Measurements from ENCODE around the gene GPC6.

The GPC6 gene

DNA sequence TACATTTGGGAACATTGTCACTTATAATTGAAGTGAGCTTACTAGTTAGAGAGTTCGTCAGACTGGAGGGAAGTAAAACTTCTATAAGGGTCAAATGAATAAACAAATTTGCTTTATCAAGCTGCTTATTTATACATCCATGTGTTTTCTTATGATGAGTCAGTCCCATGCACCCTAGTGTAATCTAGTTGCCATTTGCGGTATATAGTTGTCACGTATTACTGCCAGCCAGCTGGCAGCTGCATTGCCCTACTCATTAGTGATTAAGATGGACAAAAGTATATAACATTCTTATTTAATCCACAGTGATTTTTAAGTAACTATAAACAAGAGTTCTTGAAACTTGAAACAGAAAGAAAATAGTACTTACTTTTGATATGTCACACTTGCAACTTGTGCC is 182.4 kb downstream of the GPC6 start:
- Histone ChIP-seq H3K9me3 (ENCODE audit: control insufficient read depth, low read length) (no peaks in the 10 kb centered on the region), H3K27ac (ENCODE audit: low read depth, low read length, severe bottlenecking) (no peak overlapping the region), H3K4me1 (ENCODE audit: control insufficient read depth, insufficient read depth, low read length, poor library complexity, severe bottlenecking) (no peaks in the 10 kb centered on the region), H3K36me3 (ENCODE audit: control insufficient read depth, insufficient read depth, low read length) (no peaks in the 10 kb centered on the region), H3K4me3 (ENCODE audit: extremely low read depth, insufficient read depth, low read length, poor library complexity, severe bottlenecking) (no peak overlapping the region)
- WGBS, 2 experiments (ENCODE audit: insufficient coverage in 2 of 2) = 100% methylated on average over 1 of the region's 3 CpGs; no CpG with 5 or more reads in 1 of the 2 experiments

DNA sequence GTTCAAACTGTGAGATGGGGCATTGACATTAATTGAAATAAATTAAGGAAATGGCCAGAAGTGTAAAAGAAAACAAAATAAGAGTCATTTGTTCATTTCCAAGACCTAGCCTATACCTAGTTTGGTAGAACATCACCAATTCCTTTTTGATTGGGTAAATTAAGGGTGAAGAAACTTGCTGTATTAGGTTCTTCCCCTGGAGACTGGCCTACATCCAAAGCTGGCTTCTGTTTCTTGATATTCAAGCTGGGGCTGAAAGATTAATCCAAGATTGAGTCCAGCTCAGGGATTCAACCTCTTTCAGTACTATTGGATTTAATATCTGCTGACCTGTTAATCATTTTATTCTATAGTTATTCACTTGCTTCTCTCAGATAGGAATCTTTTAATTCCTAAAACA is 183.2 kb downstream of the GPC6 start:
- no peak overlapping the region for H3K4me3 ChIP-seq (ENCODE audit: extremely low read depth, insufficient read depth, low read length, poor library complexity, severe bottlenecking)
- H3K4me1 ChIP-seq (ENCODE audit: control insufficient read depth, insufficient read depth, low read length, poor library complexity, severe bottlenecking) = no peaks in the 10 kb centered on the region
- no peaks in the 10 kb centered on the region for H3K9me3 ChIP-seq (ENCODE audit: control insufficient read depth, low read length)
- H3K27ac ChIP-seq (ENCODE audit: low read depth, low read length, severe bottlenecking) = no peak overlapping the region
- no peaks in the 10 kb centered on the region for H3K36me3 ChIP-seq (ENCODE audit: control insufficient read depth, insufficient read depth, low read length)

DNA sequence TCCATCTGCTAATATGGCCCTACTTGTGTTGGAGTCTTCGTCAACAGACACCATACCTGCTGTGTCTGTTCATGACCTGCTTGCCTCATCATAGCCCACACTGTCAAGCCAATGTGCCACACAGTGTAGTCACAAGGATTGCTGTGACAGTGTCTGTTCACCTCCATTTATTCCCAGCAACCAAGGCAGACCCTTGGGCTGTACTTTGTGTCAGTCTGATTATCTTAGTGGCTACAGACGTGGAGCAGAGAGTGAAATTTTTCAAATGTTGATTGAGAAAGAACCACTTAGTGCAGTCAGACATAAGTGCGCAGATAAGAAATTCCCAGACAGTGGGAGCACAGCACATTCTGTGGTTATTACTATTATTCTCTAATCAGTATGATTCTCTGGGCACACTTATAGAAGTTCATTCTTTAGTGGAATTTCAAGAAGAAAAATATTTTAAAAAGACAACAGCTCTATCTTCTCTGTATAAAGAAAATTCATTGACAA is 184.6 kb downstream of the GPC6 start:
- Histone ChIP-seq H3K36me3 (ENCODE audit: control insufficient read depth, insufficient read depth, low read length) (no peaks in the 10 kb centered on the region), H3K9me3 (ENCODE audit: control insufficient read depth, low read length) (no peaks in the 10 kb centered on the region), H3K27ac (ENCODE audit: low read depth, low read length, severe bottlenecking) (no peak overlapping the region), H3K4me1 (ENCODE audit: control insufficient read depth, insufficient read depth, low read length, poor library complexity, severe bottlenecking) (no peaks in the 10 kb centered on the region), H3K4me3 (ENCODE audit: extremely low read depth, insufficient read depth, low read length, poor library complexity, severe bottlenecking) (no peak overlapping the region)
- 92 to 100% methylated on average over 2 of the region's 3 CpGs for WGBS, 2 experiments (ENCODE audit: insufficient coverage in 2 of 2)

DNA sequence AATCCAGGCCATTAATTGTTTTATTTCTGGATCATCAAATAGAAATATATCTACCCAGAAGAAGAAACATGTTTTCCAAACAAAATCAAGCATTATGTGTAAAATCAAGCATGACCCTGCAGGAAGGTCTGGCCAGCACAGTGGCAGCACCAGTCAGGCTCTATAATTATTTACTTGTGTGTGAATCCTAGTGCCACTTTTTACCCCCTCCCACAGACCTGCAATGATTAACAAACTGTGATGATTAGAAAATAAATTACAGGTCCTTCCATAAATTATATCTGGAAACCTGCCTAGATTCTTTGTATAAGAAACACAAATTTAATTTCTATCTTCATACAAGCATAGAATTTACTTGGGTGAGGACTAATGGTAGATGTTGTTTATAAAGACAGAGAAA is 186.1 kb downstream of the GPC6 start:
- Histone ChIP-seq H3K4me3 (ENCODE audit: extremely low read depth, insufficient read depth, low read length, poor library complexity, severe bottlenecking) (no peak overlapping the region), H3K36me3 (ENCODE audit: control insufficient read depth, insufficient read depth, low read length) (no peaks in the 10 kb centered on the region), H3K27ac (ENCODE audit: low read depth, low read length, severe bottlenecking) (no peak overlapping the region), H3K9me3 (ENCODE audit: control insufficient read depth, low read length) (no peaks in the 10 kb centered on the region), H3K4me1 (ENCODE audit: control insufficient read depth, insufficient read depth, low read length, poor library complexity, severe bottlenecking) (no peaks in the 10 kb centered on the region)

DNA sequence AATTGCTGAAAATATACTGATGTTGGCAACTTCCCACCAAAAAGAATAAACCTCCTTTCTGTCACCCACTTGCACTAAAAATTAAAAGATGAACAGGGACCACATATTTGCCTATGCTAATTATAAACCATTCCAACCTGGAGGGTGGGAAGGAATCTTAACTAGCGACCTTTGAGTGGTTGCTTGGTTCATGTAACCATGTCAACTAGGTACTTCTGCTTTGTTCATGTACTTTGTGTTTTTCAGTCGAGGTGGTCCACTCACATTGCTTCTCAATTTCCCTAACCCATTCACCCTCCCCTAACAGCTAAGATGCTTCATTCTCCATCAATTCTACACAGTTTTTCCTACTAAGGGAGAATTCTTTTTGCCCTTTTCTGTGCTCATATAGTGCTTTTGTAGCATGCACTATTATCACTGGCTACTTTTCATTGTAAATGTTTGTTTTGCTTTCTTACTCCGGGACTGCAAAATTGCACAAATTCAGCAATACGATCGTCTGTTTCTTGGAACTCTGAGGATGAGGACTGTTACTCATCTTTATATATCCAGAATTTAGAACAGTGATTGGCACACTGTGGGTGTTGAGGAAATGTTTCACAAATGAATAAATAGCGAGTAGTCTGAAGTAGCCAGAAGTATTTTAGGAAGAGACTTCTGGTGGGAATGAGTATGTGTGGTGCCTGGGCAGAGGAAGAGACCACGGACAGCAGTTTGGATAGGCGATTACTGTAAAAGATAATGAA is 187.5 kb downstream of the GPC6 start:
- Histone ChIP-seq H3K9me3 (ENCODE audit: control insufficient read depth, low read length) (no peaks in the 10 kb centered on the region), H3K4me3 (ENCODE audit: extremely low read depth, insufficient read depth, low read length, poor library complexity, severe bottlenecking) (no peak overlapping the region), H3K36me3 (ENCODE audit: control insufficient read depth, insufficient read depth, low read length) (no peaks in the 10 kb centered on the region), H3K4me1 (ENCODE audit: control insufficient read depth, insufficient read depth, low read length, poor library complexity, severe bottlenecking) (no peaks in the 10 kb centered on the region), H3K27ac (ENCODE audit: low read depth, low read length, severe bottlenecking) (no peak overlapping the region)
- 78 to 83% methylated on average over 3 to 5 of the region's 8 CpGs for WGBS, 2 experiments (ENCODE audit: insufficient coverage in 2 of 2)

DNA sequence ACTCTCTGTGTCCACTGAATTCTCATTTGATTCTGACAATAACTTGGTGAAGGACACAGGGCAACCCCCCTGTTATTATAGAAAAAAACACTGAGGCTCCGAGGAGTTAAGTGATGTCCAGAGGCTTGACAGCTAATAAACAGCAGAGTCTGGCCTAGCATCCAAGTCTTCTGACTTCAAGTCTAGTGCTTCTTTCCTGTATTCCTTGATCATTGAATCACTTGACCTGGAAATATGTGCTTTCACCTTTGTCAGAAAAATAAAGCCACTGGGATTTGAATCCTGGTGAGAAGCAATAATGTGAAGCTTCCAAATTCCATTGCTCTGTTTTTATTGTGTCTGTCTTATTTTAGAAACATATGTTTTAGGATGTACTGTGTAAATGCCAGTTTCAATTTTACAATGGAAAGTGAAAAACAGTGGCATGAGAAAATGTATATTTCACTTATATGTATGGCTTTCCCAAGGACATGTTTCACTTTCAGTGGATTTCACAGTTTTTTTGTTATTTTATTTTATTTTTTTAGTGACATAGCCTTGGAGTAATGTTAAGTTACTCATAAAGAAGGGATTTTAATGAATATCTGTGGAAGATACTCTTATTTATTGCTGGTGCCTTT is 190.2 kb downstream of the GPC6 start:
- Histone ChIP-seq H3K9me3 (ENCODE audit: control insufficient read depth, low read length) (no peaks in the 10 kb centered on the region), H3K4me1 (ENCODE audit: control insufficient read depth, insufficient read depth, low read length, poor library complexity, severe bottlenecking) (no peaks in the 10 kb centered on the region), H3K27ac (ENCODE audit: low read depth, low read length, severe bottlenecking) (no peak overlapping the region), H3K4me3 (ENCODE audit: extremely low read depth, insufficient read depth, low read length, poor library complexity, severe bottlenecking) (no peak overlapping the region), H3K36me3 (ENCODE audit: control insufficient read depth, insufficient read depth, low read length) (no peaks in the 10 kb centered on the region)
- 87 to 90% methylated on average over 1 of the region's 1 CpG for WGBS, 2 experiments (ENCODE audit: insufficient coverage in 2 of 2)

DNA sequence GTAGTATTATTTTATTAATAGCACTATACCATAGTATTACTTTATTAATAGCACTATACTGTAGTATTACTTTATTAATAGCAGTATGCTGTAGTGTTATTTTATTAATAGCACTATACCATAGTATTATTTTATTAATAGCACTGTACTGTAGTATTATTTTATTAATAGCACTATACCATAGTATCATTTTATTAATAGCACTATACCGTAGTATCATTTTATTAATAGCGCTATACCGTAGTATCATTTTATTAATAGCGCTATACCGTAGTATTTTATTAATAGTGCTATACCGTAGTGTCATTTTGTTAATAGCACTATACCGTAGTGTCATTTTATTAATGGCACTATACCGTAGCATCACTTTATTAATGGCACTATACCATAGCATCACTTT is 191.8 kb downstream of the GPC6 start:
- Histone ChIP-seq H3K4me1 (ENCODE audit: control insufficient read depth, insufficient read depth, low read length, poor library complexity, severe bottlenecking) (no peaks in the 10 kb centered on the region), H3K4me3 (ENCODE audit: extremely low read depth, insufficient read depth, low read length, poor library complexity, severe bottlenecking) (no peak overlapping the region), H3K36me3 (ENCODE audit: control insufficient read depth, insufficient read depth, low read length) (no peaks in the 10 kb centered on the region), H3K9me3 (ENCODE audit: control insufficient read depth, low read length) (no peaks in the 10 kb centered on the region), H3K27ac (ENCODE audit: low read depth, low read length, severe bottlenecking) (no peak overlapping the region)
- WGBS, 2 experiments (ENCODE audit: insufficient coverage in 2 of 2) = no CpG with 5 or more reads among the region's 8 CpGs

DNA sequence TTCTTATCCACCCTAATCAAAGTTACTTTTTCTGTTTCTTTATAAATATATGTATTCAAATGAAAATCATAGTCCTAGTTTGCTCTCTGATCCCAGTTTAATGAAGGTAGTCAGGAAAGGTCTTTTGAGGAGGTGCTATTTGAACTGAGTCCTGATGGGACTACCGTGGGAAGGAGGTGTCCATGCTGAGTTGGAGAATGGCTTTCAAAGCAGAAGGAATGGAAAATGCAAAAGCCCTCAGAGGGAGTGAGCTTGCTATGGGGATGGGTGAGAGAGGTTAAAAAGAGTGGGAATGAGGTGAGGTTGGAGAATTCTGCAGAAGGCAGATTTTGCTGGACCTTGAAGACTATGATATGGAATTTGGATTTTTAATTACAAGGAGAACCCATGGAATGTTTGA is 193.6 kb downstream of the GPC6 start:
- H3K4me3 ChIP-seq (ENCODE audit: extremely low read depth, insufficient read depth, low read length, poor library complexity, severe bottlenecking) = no peak overlapping the region
- 16 to 33% methylated on average over 1 of the region's 1 CpG for WGBS, 2 experiments (ENCODE audit: insufficient coverage in 2 of 2)
- H3K36me3 ChIP-seq (ENCODE audit: control insufficient read depth, insufficient read depth, low read length) = no peaks in the 10 kb centered on the region
- H3K27ac ChIP-seq (ENCODE audit: low read depth, low read length, severe bottlenecking) = no peak overlapping the region
- no peaks in the 10 kb centered on the region for H3K4me1 ChIP-seq (ENCODE audit: control insufficient read depth, insufficient read depth, low read length, poor library complexity, severe bottlenecking)
- no peaks in the 10 kb centered on the region for H3K9me3 ChIP-seq (ENCODE audit: control insufficient read depth, low read length)

DNA sequence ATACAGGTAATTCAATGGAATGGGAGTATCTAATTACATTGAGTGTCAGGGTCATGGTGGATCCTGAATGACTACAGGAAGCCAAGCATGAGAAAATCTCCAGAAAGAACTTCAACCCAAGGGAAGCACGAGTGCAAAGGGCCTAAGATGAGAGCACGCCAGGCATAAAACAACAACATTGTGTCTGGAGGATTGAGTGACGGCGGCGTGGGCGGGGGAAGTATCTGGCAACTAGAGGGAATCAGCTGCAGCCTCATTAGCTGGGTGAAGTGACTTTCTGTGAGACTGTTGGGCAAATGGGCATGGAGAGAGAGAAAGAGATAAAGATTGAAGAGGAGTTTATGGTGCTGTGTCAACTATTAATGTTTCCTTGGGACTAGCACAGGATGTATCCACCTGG is 194.3 kb downstream of the GPC6 start:
- Histone ChIP-seq H3K4me1 (ENCODE audit: control insufficient read depth, insufficient read depth, low read length, poor library complexity, severe bottlenecking) (no peaks in the 10 kb centered on the region), H3K9me3 (ENCODE audit: control insufficient read depth, low read length) (no peaks in the 10 kb centered on the region), H3K27ac (ENCODE audit: low read depth, low read length, severe bottlenecking) (no peak overlapping the region), H3K4me3 (ENCODE audit: extremely low read depth, insufficient read depth, low read length, poor library complexity, severe bottlenecking) (no peak overlapping the region), H3K36me3 (ENCODE audit: control insufficient read depth, insufficient read depth, low read length) (no peaks in the 10 kb centered on the region)
- whole genome bisulfite sequencing, 2 experiments (ENCODE audit: insufficient coverage in 2 of 2) = 89 to 93% methylated on average over 4 to 6 of the region's 6 CpGs

DNA sequence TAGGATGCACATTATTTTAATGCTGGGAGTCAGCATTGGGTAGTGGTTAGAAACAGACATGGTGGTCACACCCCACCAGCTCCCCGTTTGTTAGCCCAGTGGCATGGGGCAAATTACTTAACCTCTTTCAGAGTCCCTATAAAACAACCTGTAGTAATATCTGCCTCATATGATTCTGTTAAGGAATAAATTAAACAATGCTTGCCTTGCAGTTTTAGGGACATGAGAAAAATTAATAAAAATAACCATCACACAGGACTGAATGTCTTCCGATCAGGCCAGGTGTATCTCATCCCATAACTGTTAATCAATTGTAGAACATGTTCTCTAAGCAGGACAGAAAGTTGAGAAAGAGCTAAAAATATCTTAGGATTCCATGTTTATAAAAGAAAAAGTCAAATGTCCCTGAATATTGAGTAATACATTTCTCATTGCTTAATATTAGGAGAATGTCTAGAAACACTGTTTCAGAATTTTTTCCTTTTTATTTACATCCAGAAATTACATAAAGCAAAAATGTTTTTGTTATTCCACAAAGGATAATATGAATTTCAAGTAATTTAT is 196.5 kb downstream of the GPC6 start:
- H3K4me1 ChIP-seq (ENCODE audit: control insufficient read depth, insufficient read depth, low read length, poor library complexity, severe bottlenecking) = no peaks in the 10 kb centered on the region
- H3K4me3 ChIP-seq (ENCODE audit: extremely low read depth, insufficient read depth, low read length, poor library complexity, severe bottlenecking) = no peak overlapping the region
- no peak overlapping the region for H3K27ac ChIP-seq (ENCODE audit: low read depth, low read length, severe bottlenecking)
- H3K9me3 ChIP-seq (ENCODE audit: control insufficient read depth, low read length) = no peaks in the 10 kb centered on the region
- no CpG with 5 or more reads among the region's 2 CpGs for WGBS, 2 experiments (ENCODE audit: insufficient coverage in 2 of 2)
- no peaks in the 10 kb centered on the region for H3K36me3 ChIP-seq (ENCODE audit: control insufficient read depth, insufficient read depth, low read length)

DNA sequence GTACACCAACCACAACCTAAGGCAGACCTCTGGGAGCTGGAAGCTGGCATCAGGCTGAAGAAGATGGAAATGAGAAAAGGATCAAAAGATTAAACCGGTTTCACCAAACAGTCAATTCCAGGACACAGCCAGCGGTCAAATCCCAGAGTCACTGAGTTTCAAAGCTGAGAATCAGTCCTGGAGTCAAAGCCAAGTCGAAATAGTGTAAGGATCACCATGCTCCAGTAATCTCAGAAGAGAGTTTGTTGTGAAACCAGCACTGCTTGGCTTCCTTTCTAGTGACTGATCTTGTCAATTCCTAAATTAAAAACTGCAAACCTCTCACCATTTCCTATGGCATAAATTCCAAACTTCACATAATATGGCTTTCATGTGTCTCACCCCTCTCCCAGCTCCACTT is 198.8 kb downstream of the GPC6 start:
- Histone ChIP-seq H3K9me3 (ENCODE audit: control insufficient read depth, low read length) (no peaks in the 10 kb centered on the region), H3K4me1 (ENCODE audit: control insufficient read depth, insufficient read depth, low read length, poor library complexity, severe bottlenecking) (no peaks in the 10 kb centered on the region), H3K36me3 (ENCODE audit: control insufficient read depth, insufficient read depth, low read length) (no peaks in the 10 kb centered on the region), H3K4me3 (ENCODE audit: extremely low read depth, insufficient read depth, low read length, poor library complexity, severe bottlenecking) (no peak overlapping the region), H3K27ac (ENCODE audit: low read depth, low read length, severe bottlenecking) (no peak overlapping the region)
- WGBS, 2 experiments (ENCODE audit: insufficient coverage in 2 of 2) = 87 to 100% methylated on average over 3 of the region's 3 CpGs
